Transverse colon (tissue), 4 donors: ENCODE measurements around the gene BOC.

Experiments
- EP300 ChIP-seq: sonication (generic); formaldehyde crosslinking; IDR thresholded peaks from one replicate; pipeline ENCODE4 v1.6.1; 2017; ENCODE audit warnings: antibody characterized with exemption, low read depth
- POLR2A ChIP-seq: fragments of 450-650 bp; IDR thresholded peaks from one replicate; pipeline ENCODE4 v1.6.1; 2016; ENCODE audit warnings: antibody characterized with exemption, mild to moderate bottlenecking, moderate library complexity
- POLR2AphosphoS5 ChIP-seq, 3 donors: sonication (generic); formaldehyde crosslinking; IDR thresholded peaks; one replicate each; pipeline ENCODE4 v1.6.1; 2016; ENCODE audit warnings: antibody characterized with exemption in 3 of 3
- TF ChIP-seq, protein P1 (sequence below), 5 experiments: fragments of 200-600 bp in 3 of 5; fragments of 450-650 bp in 2 of 5; sonication (generic) in 3 of 5; IDR thresholded peaks; 1 replicate in 2 of 5; 2 replicates in 3 of 5; pipeline ENCODE4 v1.5.1; 2016 to 2017; ENCODE audit warnings: antibody characterized with exemption in 5 of 5, inconsistent platforms in 3 of 5, mild to moderate bottlenecking in 2 of 5, moderate library complexity in 1 of 5

DNA sequence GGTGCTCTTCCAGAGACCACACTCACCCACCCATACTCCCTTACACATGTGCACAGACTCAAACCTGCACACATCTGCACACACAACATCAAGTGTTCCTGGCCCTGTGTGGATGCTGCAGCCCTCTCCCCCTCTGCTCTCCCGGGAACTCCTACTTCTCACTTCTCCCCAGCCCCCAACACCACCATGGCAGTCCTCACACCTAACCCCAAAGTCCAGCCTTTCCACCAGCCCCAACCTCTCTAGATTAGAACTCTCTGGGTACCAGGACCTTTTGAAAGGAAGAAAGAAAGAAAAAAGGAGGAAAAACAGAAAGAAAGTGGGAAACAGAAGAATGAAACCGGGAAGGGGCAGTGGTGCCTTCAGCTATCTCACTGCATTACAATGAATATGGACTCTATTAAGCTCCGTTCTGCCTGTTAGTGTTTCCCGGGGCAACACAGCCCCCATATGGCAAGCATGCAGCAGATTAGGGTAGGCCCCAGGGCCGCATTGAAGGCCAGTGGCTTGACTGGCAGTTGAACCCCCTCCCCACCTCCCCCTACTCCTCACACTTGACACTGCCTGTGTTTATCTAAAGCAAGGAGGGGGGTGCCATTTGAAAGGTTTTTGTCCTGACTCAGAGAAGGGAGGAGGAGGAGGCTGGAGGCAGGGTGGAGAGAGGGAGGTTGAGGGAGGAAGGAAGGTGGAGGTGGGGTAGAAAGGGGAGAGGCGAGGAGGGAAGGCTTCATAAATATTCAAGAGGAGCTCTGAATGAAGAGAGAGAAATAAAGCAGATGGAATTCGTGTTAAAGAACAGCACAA is 30.1 kb downstream of the BOC start:
- TF ChIP-seq, protein P1, sequence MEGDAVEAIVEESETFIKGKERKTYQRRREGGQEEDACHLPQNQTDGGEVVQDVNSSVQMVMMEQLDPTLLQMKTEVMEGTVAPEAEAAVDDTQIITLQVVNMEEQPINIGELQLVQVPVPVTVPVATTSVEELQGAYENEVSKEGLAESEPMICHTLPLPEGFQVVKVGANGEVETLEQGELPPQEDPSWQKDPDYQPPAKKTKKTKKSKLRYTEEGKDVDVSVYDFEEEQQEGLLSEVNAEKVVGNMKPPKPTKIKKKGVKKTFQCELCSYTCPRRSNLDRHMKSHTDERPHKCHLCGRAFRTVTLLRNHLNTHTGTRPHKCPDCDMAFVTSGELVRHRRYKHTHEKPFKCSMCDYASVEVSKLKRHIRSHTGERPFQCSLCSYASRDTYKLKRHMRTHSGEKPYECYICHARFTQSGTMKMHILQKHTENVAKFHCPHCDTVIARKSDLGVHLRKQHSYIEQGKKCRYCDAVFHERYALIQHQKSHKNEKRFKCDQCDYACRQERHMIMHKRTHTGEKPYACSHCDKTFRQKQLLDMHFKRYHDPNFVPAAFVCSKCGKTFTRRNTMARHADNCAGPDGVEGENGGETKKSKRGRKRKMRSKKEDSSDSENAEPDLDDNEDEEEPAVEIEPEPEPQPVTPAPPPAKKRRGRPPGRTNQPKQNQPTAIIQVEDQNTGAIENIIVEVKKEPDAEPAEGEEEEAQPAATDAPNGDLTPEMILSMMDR (IDR thresholded peaks at IDR 0.05): no peak
- TF ChIP-seq EP300: no peak
- no peak for TF ChIP-seq POLR2A
- TF ChIP-seq POLR2AphosphoS5 (IDR thresholded peaks at IDR 0.05): no peak
